Brain microvascular endothelial cell (primary cell): ENCODE measurements around the gene RTKN.

Experiments
- DNase-seq: peaks from one replicate; pipeline ENCODE4 v3.0.0-alpha.2; 2020
- H3K27ac ChIP-seq: fragments of 250-450 bp; sonication (Bioruptor Pico); 2 replicates; pipeline ENCODE4 v1.5.1; 2020; ENCODE audit warnings: mild to moderate bottlenecking, moderate library complexity
- H3K27me3 ChIP-seq: fragments of 250-450 bp; sonication (Bioruptor Pico); replicated peaks from 2 replicates; pipeline ENCODE4 v1.5.1; 2020; ENCODE audit warnings: mild to moderate bottlenecking
- H3K36me3 ChIP-seq: fragments of 250-450 bp; sonication (Bioruptor Pico); replicated peaks from 2 replicates; pipeline ENCODE4 v1.5.1; 2020; ENCODE audit warnings: mild to moderate bottlenecking
- H3K4me3 ChIP-seq: 2 replicates; pipeline ENCODE4 v1.5.1; 2011; ENCODE audit warnings: low read depth, mild to moderate bottlenecking, control low read depth, low read length, moderate library complexity
- in situ Hi-C: cut with HindIII; loops from 2 replicates; pipeline ENCODE4 v1.10.0; 2017; ENCODE audit warnings: low sequenced_read_pairs, low pct_ligation_motif_present
- TF ChIP-seq, protein P1 (sequence below): IDR thresholded peaks from 2 replicates; pipeline ENCODE4 v1.5.1; 2011; ENCODE audit warnings: low read depth, mild to moderate bottlenecking, moderate library complexity, low read length, control low read depth, inconsistent platforms; ENCODE audit errors: missing control alignments

RTKN gene

DNA sequence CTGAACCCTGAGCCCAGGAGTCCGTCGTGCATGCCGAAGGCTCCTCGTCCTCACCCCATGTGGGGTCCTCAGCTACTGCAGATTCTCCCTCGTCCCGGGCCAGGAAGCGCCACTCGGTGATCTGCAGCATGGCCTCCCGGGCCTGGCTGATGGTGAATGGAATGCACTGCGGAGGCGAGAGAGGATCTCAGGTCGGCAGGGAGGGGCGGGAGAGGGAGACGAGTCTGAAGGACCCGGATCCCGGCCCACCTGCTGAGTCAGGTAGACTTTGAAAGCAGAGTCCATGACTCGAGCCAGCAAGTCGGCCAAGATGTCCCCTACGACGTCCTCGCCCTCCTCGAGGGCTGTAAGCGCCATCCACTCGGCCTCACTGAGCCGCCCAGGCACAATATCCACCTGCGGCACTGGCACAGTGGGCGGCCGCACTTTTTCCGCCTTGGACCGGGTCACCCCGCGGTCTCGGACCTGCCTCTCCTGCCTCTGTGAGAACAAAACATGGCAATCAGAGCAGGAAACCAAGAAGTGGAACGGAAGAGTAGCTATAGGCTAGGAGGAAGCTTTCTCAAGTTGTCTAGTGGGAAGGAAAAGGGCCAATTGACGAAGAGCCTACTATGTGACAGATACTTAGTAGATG lies 25.9 kb downstream of the RTKN start:
- no peak overlapping the region for H3K27ac ChIP-seq
- in situ Hi-C loops = no loop called here
- no peaks in the 10 kb centered on the region for H3K36me3 ChIP-seq
- no peaks in the 10 kb centered on the region for H3K27me3 ChIP-seq
- no peak for DNase-seq
- H3K4me3 ChIP-seq = peak overlapping the region; percentile 57
- TF ChIP-seq, protein P1, sequence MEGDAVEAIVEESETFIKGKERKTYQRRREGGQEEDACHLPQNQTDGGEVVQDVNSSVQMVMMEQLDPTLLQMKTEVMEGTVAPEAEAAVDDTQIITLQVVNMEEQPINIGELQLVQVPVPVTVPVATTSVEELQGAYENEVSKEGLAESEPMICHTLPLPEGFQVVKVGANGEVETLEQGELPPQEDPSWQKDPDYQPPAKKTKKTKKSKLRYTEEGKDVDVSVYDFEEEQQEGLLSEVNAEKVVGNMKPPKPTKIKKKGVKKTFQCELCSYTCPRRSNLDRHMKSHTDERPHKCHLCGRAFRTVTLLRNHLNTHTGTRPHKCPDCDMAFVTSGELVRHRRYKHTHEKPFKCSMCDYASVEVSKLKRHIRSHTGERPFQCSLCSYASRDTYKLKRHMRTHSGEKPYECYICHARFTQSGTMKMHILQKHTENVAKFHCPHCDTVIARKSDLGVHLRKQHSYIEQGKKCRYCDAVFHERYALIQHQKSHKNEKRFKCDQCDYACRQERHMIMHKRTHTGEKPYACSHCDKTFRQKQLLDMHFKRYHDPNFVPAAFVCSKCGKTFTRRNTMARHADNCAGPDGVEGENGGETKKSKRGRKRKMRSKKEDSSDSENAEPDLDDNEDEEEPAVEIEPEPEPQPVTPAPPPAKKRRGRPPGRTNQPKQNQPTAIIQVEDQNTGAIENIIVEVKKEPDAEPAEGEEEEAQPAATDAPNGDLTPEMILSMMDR = no peak

DNA sequence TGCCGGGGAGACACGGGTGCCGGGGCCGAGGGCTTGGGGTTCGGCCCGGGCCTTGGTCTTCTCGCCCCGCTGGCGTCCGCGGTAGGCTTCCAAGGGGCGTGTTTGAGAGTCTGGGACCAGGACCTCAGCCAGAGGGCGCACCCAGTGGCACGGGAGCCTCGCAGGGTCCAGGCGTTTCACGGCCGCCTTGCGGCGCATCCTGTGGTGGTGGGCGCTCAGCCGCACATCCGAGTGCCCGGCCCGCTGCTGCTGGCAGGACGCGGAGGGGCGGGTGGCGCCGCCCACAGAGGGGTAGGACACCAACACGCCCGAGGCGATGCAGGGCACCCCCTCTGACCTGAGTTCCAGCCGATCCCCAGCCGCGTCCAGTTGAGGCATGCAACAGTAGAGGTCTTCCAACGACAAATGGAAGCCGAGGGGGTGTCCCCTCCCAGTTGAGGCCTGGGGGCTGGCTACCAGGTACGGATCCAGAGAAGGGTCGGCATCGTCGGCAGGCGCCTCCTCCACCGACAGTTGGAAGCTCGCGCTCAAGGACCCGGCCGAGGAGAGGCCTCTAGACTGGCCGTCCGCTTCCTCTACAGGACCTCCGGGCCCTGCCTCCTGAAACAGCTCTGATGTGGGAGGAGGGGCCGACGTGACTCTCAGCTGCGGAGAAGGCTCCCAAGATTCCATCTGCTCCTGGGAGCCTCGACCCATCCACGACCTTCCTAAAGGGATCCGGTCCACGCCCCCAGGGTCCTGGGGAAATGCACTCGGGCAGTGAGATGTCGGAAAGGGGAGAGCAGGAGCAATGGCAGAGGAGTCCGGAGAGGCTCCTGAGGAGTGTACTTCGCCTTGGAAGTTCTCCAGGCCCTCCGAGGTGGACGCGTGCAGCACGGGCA lies 26.6 kb downstream of the RTKN start:
- Histone ChIP-seq H3K27me3 (no peaks in the 10 kb centered on the region), H3K4me3 (peak overlapping the region; percentile 57), H3K36me3 (no peaks in the 10 kb centered on the region), H3K27ac (no peak overlapping the region)
- in situ Hi-C loops = no loop called here
- no peak for DNase-seq
- TF ChIP-seq, protein P1 = peak; percentile 46

DNA sequence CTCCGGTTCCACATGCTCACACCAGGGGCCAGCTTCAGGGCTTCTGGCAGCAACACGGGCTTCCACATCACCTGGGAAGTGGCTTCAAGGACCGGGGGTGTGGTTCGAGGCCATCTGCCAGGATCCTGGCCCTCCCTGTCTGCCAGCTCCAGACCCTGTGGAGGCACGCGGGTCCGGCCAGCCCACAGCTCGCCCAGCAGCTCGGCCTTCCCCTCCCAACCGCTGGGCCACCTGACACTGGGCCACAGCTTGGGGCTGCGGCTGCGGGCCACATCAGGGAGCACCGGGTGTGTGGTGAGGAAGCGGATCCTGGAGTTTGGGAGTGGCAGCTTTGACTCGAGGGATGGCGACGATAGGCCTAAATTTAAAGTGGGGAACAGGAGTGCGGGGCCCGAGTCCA lies 27.3 kb downstream of the RTKN start:
- Histone ChIP-seq H3K4me3 (peak overlapping the region; percentile 57), H3K27ac (no peak overlapping the region)

DNA sequence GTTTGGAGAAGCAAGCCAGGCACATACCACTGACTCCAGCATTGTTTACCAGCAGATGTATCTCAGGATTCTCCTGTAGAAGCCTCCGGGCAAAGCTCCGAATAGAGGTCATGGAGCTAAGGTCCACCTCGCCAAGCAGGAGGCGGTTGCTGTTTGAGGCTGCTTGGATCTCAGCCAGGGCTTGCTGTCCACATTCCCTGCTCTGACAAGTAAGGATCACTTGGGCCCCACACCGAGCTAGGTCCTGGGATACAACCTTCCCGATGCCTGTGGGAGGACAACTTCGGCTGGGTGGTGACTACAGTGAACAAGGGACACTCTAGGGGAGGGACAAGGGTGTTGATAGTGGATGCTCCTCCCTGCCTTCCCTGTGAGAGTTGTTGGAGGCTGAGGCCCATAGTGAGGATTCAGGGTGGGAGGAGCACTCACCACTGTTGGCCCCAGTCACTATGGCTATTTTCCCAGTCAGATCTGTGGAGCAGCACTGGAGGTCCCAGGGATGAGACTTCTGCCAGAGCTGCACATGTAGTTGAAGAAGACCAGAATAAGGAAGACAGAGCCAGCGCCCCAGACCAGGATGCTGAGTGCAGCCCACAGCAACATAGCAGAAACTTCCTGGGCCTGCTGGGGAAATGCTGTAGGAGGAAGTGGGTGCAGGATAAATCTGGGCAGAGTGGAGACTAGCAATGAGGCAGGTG lies 28.6 kb downstream of the RTKN start:
- TF ChIP-seq, protein P1 = no peak
- Histone ChIP-seq H3K27me3 (no peaks in the 10 kb centered on the region), H3K4me3 (no peak overlapping the region), H3K27ac (no peak overlapping the region), H3K36me3 (no peaks in the 10 kb centered on the region)
- DNase-seq = no peak
- in situ Hi-C loops = no loop called here

More for the DNA sequence above, 27.3 kb downstream of the RTKN start:
- H3K27me3 ChIP-seq = no peaks in the 10 kb centered on the region
- H3K36me3 ChIP-seq = no peaks in the 10 kb centered on the region
- in situ Hi-C loops = no loop called here
- DNase-seq = no peak
- TF ChIP-seq, protein P1 = no peak

DNA sequence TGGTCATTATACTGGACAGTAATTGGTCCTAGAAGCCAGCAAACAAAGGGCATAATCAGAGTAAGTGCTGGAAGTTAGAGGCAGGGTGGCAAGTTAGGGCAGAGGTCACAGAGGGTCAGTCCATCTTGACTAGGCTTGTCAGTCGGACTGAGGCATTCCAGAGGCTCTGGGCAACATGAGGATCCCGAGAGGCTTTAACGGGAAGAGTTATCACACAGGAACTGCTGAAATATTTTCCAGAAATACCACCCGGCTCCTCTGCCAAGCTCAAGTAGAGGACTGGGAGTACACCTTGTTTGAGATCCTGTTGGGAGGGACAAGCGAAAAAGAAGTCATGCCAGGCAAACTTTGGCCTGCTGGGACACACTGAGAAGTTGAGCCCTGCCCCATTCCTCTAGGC lies 34.1 kb downstream of the RTKN start:
- H3K4me3 ChIP-seq = no peak overlapping the region
- TF ChIP-seq, protein P1 = no peak
- no peak for DNase-seq
- H3K27ac ChIP-seq = no peak overlapping the region
- H3K27me3 ChIP-seq = no peaks in the 10 kb centered on the region
- in situ Hi-C loops = no loop called here
- no peaks in the 10 kb centered on the region for H3K36me3 ChIP-seq
